Esophagus squamous epithelium (tissue), 5 donors: Measurements from ENCODE around the gene LTBP1. TPM values are rescaled to one million over a fixed set of nuclear protein-coding genes. Genes with fewer than 3 reads are reported as not detected.
"Not testable (repeated sequence)": the region's sequence is repeated elsewhere in the genome, so short reads cannot be mapped to it uniquely, and the experiment has no call there.

ENCODE experiments used
- DNase-seq: peaks from one replicate; lab custom pipeline; 2025; lab: John Stamatoyannopoulos, UW
- H3K27ac ChIP-seq, 4 donors: fragments of 200-600 bp; sonication (generic); one replicate each; pipeline ENCODE4 v1.5.1; 2016 to 2019; ENCODE audit warnings: mild to moderate bottlenecking in 1 of 4
- H3K27me3 ChIP-seq, 4 donors: fragments of 200-600 bp; sonication (generic); 1 replicate in 3 of 4; 2 replicates in 1 of 4; pipeline versions ENCODE4 v1.5.1 to v1.6.0; 2017 to 2021; ENCODE audit warnings: antibody characterized with exemption in 1 of 4
- H3K36me3 ChIP-seq, 3 donors: fragments of 200-600 bp; sonication (generic); one replicate each; pipeline ENCODE4 v1.5.1; 2016 to 2019
- H3K4me1 ChIP-seq, 3 donors: fragments of 200-600 bp; sonication (generic); one replicate each; pipeline ENCODE4 v1.5.1; 2017 to 2019
- H3K4me3 ChIP-seq, 4 donors: fragments of 200-600 bp; sonication (generic); 1 replicate in 3 of 4; 2 replicates in 1 of 4; pipeline ENCODE4 v1.5.1; 2016 to 2019; ENCODE audit warnings: mild to moderate bottlenecking in 2 of 4, moderate library complexity in 1 of 4
- H3K9me3 ChIP-seq, 3 donors: fragments of 200-600 bp; sonication (generic); one replicate each; pipeline ENCODE4 v1.5.1; 2016 to 2019
- POLR2A ChIP-seq, 4 donors: fragments of 450-650 bp; IDR thresholded peaks; one replicate each; pipeline ENCODE4 v1.6.1; 2017; ENCODE audit warnings: antibody characterized with exemption in 4 of 4, mild to moderate bottlenecking in 4 of 4, moderate library complexity in 3 of 4
- WGBS, 2 donors: methylation state at CpG; one replicate each; pipeline ENCODE4 v1.1.5; 2018; 5-methylcytosine and 5-hydroxymethylcytosine counted together
- intact Hi-C: fragments of 100-400 bp; cut with DNase I; formaldehyde crosslinking; loops from one replicate; pipeline ENCODE4 v1.15.0; 2022
- total RNA-seq, 4 donors: library from RNA; depleted of rRNA; stranded (reverse); fragments of >200 nt; gene quantifications; one replicate each; pipeline ENCODE4 v1.1.0, GENCODE V29; 2016
- TF ChIP-seq, protein P1 (sequence below), 6 experiments: fragments of 450-650 bp in 4 of 6; fragments of 200-600 bp in 2 of 6; sonication (generic) in 2 of 6; IDR thresholded peaks; one replicate each; pipeline ENCODE4 v1.5.1; 2016 to 2019; ENCODE audit warnings: antibody characterized with exemption in 6 of 6, mild to moderate bottlenecking in 4 of 6, moderate library complexity in 4 of 6
- donor health status: DM: yes; HTN: yes; CAD: no.

Gene LTBP1
- total RNA-seq, 4 donors from 2014 or later = 5.5 to 69.4 (median 32.6) TPM

DNA sequence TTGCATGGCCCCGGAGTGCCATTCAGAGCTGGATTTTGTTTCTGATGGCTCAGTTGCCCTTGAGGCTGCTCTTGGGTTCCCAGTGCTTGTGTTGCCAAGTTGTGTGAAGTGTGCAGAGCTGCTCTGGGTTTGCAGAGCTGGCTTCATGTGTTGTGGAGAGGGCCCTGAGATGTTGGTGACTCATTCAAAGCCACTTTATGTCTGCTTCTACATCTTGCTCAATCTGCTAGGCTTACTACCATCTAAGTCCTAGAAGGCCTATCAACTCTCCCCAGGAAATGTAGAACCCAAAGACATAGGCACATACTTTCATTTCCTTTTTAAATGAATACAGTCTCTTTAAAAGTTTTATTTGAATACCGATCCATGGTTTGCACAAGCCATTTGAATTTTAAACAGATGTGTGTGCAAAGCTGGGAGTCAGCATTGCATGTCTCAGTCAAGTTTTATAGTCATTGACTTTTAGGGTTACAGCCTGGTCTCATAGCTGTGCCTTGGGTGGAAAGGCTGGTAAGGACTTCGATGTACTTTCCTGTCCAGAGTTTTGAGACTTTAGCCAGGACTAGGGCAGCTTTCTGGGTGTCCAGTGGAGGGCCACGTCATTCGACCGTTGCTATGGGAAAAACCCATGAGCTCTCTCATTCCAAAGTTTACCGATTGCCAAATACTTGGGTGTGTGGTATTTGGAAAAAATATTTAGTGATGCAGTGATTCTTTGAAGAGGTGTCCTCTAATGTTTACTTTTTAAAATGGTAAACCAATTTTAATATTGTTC is 105.0 kb downstream of the LTBP1 start:
- Histone ChIP-seq H3K27me3 (no peaks in the 10 kb centered on the region), H3K4me3 (no peak overlapping the region), H3K27ac (no peak overlapping the region), H3K9me3 (no peaks in the 10 kb centered on the region), H3K36me3 (no peaks in the 10 kb centered on the region), H3K4me1 (no peaks in the 10 kb centered on the region)
- DNase-seq = no peak
- TF ChIP-seq POLR2A (IDR thresholded peaks at IDR 0.05) = no peak
- TF ChIP-seq, protein P1, sequence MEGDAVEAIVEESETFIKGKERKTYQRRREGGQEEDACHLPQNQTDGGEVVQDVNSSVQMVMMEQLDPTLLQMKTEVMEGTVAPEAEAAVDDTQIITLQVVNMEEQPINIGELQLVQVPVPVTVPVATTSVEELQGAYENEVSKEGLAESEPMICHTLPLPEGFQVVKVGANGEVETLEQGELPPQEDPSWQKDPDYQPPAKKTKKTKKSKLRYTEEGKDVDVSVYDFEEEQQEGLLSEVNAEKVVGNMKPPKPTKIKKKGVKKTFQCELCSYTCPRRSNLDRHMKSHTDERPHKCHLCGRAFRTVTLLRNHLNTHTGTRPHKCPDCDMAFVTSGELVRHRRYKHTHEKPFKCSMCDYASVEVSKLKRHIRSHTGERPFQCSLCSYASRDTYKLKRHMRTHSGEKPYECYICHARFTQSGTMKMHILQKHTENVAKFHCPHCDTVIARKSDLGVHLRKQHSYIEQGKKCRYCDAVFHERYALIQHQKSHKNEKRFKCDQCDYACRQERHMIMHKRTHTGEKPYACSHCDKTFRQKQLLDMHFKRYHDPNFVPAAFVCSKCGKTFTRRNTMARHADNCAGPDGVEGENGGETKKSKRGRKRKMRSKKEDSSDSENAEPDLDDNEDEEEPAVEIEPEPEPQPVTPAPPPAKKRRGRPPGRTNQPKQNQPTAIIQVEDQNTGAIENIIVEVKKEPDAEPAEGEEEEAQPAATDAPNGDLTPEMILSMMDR (IDR thresholded peaks at IDR 0.05) = no peak
- intact Hi-C loops = no loop called here
- WGBS, 2 donors = 75 to 86% methylated on average over 7 of the region's 7 CpGs

DNA sequence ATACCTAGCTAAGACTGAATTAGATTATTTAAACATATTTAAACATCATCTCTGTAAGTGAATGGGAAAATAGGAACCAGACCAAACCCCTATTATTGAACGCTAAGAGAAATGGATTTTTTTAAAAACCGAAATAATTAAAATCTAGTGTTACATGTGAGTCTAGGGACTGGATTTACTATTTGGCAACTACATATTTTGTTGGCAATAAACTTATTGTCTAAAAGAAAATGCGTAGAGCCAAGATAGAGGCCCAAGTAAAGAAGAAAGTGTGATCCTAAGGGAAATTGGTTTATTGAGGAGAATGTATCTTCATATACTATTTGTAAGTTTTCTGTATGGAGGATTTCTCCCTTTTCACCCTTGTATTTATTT is 105.6 kb downstream of the LTBP1 start:
- Histone ChIP-seq H3K4me1 (no peaks in the 10 kb centered on the region), H3K4me3 (no peak overlapping the region), H3K9me3 (no peaks in the 10 kb centered on the region), H3K36me3 (no peaks in the 10 kb centered on the region), H3K27me3 (no peaks in the 10 kb centered on the region), H3K27ac (no peak overlapping the region)
- WGBS, 2 donors = 94 to 95% methylated on average over 3 of the region's 3 CpGs
- no peak for DNase-seq
- TF ChIP-seq, protein P1 (IDR thresholded peaks at IDR 0.05) = no peak
- TF ChIP-seq POLR2A (IDR thresholded peaks at IDR 0.05) = no peak
- intact Hi-C loops = no loop called here

DNA sequence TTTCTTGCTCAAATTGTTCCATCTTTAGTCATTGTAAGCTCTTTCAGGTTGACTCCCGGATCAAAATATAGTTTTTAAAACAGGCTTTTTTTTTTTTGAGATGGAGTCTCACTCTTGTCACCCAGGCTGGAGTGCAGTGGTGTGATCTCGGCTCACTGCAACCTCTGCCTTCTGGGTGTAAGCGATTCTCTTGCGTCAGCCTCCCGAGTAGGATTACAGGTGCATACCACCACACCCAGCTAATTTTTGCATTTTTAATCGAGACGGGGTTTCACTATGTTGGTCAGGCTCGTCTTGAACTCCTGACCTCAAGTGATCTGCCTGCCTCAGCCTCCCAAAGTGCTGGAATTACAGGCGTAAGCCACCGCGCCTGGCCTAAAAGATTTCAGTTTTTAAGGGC is 106.0 kb downstream of the LTBP1 start:
- H3K4me3 ChIP-seq, H3K4me1 ChIP-seq, H3K27me3 ChIP-seq, H3K36me3 ChIP-seq, H3K9me3 ChIP-seq, intact Hi-C loops, DNase-seq, H3K27ac ChIP-seq: not testable (repeated sequence)
- WGBS, 2 donors = 90 to 92% methylated on average over 11 of the region's 11 CpGs

DNA sequence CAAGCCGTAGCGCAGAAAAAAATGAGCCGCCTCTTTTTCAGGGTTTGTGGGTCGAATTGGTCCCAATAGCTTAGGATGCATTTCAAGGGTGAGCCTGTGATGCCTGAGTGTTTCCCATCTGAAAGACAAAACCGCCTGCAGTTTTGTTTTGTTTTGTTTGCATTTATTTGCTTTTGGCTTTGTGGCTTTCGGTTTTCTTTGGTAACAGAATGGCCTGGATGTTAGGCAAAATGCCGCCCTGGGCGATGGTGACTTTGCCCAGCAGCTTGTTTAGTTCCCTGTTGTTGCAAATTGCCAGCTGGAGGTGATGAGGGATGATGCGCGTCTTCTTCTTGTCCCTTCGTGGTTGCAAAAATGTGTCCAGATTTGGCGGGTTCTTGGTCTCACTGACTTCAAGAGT is 109.4 kb downstream of the LTBP1 start:
- H3K9me3 ChIP-seq = no peaks in the 10 kb centered on the region
- no peak overlapping the region for H3K27ac ChIP-seq
- intact Hi-C loops = no loop called here
- H3K4me3 ChIP-seq = no peak overlapping the region
- no peaks in the 10 kb centered on the region for H3K4me1 ChIP-seq
- no peaks in the 10 kb centered on the region for H3K27me3 ChIP-seq
- H3K36me3 ChIP-seq = no peaks in the 10 kb centered on the region
- no peak for DNase-seq
- 86 to 88% methylated on average over 12 of the region's 12 CpGs for WGBS, 2 donors
- TF ChIP-seq, protein P1 (IDR thresholded peaks at IDR 0.05) = no peak
- no peak for TF ChIP-seq POLR2A (IDR thresholded peaks at IDR 0.05)

DNA sequence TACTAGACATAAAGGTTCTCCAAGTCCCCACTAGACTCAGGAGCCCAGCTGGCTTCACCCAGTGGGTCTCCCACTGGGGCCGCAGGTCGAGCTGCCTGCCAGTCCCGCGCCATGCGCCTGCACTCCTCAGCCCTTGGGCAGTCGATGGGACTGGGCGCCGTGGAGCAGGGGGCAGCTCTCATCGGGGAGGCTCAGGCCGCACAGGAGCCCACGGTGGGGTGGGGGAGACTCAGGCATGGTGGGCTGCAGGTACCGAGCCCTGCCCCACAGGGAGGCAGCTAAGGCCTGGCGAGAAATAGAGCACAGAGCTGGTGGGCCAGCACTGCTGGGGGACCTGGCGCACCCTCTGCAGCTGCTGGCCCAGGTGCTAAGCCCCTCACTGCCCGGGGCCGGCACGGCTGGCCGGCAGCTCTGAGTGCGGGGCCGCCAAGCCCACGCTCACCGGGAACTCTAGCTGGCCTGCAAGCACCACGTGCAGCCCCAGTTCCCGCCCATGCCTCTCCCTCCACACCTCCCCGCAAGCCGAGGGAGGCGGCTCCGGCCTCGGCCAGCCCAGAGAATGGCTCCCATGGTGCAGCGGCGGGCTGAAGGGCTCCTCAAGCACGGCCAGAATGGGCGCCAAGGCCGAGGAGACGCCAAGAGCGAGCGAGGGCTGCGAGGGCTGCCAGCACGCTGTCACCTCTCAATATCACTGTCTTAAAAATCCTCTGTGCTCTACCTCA is 110.7 kb downstream of the LTBP1 start:
- H3K4me1 ChIP-seq, intact Hi-C loops, H3K27me3 ChIP-seq, H3K36me3 ChIP-seq, H3K9me3 ChIP-seq, H3K27ac ChIP-seq, DNase-seq, H3K4me3 ChIP-seq: not testable (repeated sequence)
- WGBS, 2 donors = 96 to 100% methylated on average over 2 to 15 of the region's 39 CpGs

DNA sequence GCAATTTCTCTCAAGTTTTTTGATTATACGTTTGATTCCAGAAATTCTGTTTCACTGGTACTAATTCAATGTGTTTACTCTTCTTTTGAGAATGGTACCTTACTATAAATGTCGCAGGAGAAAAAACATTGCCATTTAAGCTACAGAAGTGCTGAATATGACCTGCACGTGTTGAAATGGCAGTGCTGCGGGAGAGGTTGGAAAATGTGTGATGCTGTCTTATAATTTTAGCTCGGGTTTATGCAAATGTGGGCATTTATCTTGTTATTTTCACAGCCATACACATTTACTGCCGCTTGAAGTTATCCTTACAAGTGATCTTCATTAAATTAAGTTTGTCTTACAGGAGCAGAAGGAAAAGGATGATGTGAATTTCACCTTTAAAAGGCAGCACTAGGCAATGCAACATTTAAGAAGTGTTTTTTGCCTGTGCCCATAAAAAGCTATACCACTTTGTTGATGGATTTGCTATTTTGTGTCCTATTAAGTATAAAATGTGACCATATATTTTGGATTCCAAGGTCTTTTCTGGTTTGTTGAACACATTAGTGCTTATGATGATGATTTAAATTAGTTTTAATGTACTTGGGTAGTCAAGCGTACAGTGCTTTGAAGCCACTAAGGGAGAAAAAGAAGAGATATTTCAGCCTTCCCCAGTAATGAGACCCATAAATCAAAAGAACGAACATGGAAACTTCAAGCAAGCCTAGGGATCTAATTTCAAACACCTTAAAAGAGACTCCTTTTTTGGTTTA is 112.1 kb downstream of the LTBP1 start:
- no peaks in the 10 kb centered on the region for H3K27me3 ChIP-seq
- 79 to 88% methylated on average over 8 of the region's 8 CpGs for WGBS, 2 donors
- H3K4me1 ChIP-seq = no peaks in the 10 kb centered on the region
- TF ChIP-seq, protein P1 (IDR thresholded peaks at IDR 0.05) = no peak
- TF ChIP-seq POLR2A (IDR thresholded peaks at IDR 0.05) = no peak
- intact Hi-C loops = no loop called here
- no peak overlapping the region for H3K4me3 ChIP-seq
- peak overlapping the region in 1 of 4 donors; percentile 45 for H3K27ac ChIP-seq
- no peaks in the 10 kb centered on the region for H3K36me3 ChIP-seq
- no peak for DNase-seq
- no peaks in the 10 kb centered on the region for H3K9me3 ChIP-seq
